GM21723 (cell line): ENCODE results near the gene NRM.
"Not testable (repeated sequence)": the region's sequence is repeated elsewhere in the genome, so short reads cannot be mapped to it uniquely, and the experiment has no call there.

Experiments
- ATAC-seq: cut with Tn5 transposase; IDR thresholded peaks from one replicate; pipeline ENCODE4 v1.9.1; 2021; ENCODE audit warnings: mild to moderate bottlenecking, moderate library complexity; ENCODE audit not compliant: unreplicated experiment

The NRM gene

GRCh38 chr6:30672445-30673253 lies 18.1 kb downstream of the NRM start, which contains the start of gene DHX16:
Gene DHX16 (minus strand): TSS chr6:30673006. CDS start chr6:30672841, 165 bp downstream.
- ATAC-seq: peak; percentile 77

- no peak for ATAC-seq
Measured at GRCh38 chr6:30670760-30671527, 19.8 kb downstream of the NRM start.

- ATAC-seq: not testable (repeated sequence)
Measured at GRCh38 chr6:30666300-30666699, 24.5 kb downstream of the NRM start.

GRCh38 chr6:30664994-30665767 lies 25.6 kb downstream of the NRM start:
- ATAC-seq: no peak

- not testable (repeated sequence) for ATAC-seq
Measured at GRCh38 chr6:30657922-30658321, 32.9 kb downstream of the NRM start.

- no peak for ATAC-seq
Measured at GRCh38 chr6:30657454-30657853, 33.3 kb downstream of the NRM start.

- ATAC-seq: no peak
Measured at GRCh38 chr6:30656513-30656912, 34.3 kb downstream of the NRM start.

GRCh38 chr6:30655743-30656094 lies 35.1 kb downstream of the NRM start:
- no peak for ATAC-seq

GRCh38 chr6:30654798-30655742 lies 35.7 kb downstream of the NRM start:
- ATAC-seq: no peak

GRCh38 chr6:30651143-30651542 lies 39.6 kb downstream of the NRM start:
- ATAC-seq: no peak

GRCh38 chr6:30647242-30648116 lies 43.3 kb downstream of the NRM start:
- peak; percentile 77 for ATAC-seq

- ATAC-seq: peak; percentile 47
Measured at GRCh38 chr6:30646450-30647241, 44.1 kb downstream of the NRM start, which contains the start of gene C6orf136. Gene C6orf136 (plus strand): TSS chr6:30647133. CDS start chr6:30647232, 99 bp downstream.

GRCh38 chr6:30645989-30646388 lies 44.8 kb downstream of the NRM start:
- no peak for ATAC-seq

- no peak for ATAC-seq
Measured at GRCh38 chr6:30644769-30645168, 46.0 kb downstream of the NRM start.

- ATAC-seq: no peak
Measured at GRCh38 chr6:30643656-30644055, 47.1 kb downstream of the NRM start.

- ATAC-seq: no peak
Measured at GRCh38 chr6:30641048-30641447, 49.7 kb downstream of the NRM start.

GRCh38 chr6:30640481-30640880 lies 50.3 kb downstream of the NRM start:
- ATAC-seq: no peak
